ENCODE data around the gene WNT9B.

DNA sequence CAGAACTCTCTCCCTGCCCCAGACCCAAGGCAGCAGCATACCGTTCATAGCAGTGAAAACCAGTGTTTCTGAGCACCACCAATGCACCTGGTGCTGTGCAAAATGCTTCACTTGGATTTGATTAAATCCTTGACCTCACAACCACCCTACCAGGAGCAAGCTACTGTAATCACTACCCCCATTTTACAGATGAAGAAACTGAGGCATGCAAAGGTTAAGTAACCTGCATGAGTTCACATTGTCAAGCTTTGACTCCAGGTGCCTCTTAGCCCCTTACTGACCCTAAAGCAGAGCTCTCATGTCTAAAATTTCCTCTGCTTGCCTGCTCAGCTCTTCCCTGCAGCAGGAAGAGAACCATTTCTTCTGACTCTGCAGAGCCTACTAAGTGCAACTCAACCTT is 37.3 kb downstream of the WNT9B start:
- TF ChIP-seq, protein P1, sequence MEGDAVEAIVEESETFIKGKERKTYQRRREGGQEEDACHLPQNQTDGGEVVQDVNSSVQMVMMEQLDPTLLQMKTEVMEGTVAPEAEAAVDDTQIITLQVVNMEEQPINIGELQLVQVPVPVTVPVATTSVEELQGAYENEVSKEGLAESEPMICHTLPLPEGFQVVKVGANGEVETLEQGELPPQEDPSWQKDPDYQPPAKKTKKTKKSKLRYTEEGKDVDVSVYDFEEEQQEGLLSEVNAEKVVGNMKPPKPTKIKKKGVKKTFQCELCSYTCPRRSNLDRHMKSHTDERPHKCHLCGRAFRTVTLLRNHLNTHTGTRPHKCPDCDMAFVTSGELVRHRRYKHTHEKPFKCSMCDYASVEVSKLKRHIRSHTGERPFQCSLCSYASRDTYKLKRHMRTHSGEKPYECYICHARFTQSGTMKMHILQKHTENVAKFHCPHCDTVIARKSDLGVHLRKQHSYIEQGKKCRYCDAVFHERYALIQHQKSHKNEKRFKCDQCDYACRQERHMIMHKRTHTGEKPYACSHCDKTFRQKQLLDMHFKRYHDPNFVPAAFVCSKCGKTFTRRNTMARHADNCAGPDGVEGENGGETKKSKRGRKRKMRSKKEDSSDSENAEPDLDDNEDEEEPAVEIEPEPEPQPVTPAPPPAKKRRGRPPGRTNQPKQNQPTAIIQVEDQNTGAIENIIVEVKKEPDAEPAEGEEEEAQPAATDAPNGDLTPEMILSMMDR (IDR thresholded peaks at IDR 0.05; ENCODE audit: insufficient read depth, low read length) = no peak
- TF ChIP-seq, protein P2, sequence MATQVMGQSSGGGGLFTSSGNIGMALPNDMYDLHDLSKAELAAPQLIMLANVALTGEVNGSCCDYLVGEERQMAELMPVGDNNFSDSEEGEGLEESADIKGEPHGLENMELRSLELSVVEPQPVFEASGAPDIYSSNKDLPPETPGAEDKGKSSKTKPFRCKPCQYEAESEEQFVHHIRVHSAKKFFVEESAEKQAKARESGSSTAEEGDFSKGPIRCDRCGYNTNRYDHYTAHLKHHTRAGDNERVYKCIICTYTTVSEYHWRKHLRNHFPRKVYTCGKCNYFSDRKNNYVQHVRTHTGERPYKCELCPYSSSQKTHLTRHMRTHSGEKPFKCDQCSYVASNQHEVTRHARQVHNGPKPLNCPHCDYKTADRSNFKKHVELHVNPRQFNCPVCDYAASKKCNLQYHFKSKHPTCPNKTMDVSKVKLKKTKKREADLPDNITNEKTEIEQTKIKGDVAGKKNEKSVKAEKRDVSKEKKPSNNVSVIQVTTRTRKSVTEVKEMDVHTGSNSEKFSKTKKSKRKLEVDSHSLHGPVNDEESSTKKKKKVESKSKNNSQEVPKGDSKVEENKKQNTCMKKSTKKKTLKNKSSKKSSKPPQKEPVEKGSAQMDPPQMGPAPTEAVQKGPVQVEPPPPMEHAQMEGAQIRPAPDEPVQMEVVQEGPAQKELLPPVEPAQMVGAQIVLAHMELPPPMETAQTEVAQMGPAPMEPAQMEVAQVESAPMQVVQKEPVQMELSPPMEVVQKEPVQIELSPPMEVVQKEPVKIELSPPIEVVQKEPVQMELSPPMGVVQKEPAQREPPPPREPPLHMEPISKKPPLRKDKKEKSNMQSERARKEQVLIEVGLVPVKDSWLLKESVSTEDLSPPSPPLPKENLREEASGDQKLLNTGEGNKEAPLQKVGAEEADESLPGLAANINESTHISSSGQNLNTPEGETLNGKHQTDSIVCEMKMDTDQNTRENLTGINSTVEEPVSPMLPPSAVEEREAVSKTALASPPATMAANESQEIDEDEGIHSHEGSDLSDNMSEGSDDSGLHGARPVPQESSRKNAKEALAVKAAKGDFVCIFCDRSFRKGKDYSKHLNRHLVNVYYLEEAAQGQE (IDR thresholded peaks at IDR 0.05; ENCODE audit: insufficient replicate concordance, low read depth) = no peak

Data from HL-60 (cell line).